ENCODE data around the gene SAC3D1.

- TF ChIP-seq EZH2 (IDR thresholded peaks at IDR 0.05) (no peak), POLR2AphosphoS5 (IDR thresholded peaks at IDR 0.05; ENCODE audit: borderline replicate concordance, low read depth, low read length) (no peak), FOXP2 (optimal IDR thresholded peaks at IDR 0.05; ENCODE audit: control extremely low read depth, extremely low read length, insufficient read depth) (no peak)
Measured at GRCh38 chr11:64998690-64999431, 42.1 kb upstream of the SAC3D1 start.
